Keratinocyte (primary cell): Measurements from ENCODE around the gene CD2AP. TPM values are rescaled to one million over a fixed set of nuclear protein-coding genes. Genes with fewer than 3 reads are reported as not detected.

Experiments
- DNase-seq: peaks from one replicate; pipeline ENCODE4 v3.0.0-alpha.2; 2011; ENCODE audit warnings: low read depth, missing footprints, low spot score
- FAIRE-seq: peaks from 2 replicates; lab custom pipeline; 2011; peaks lifted over from hg19 to GRCh38; lab: Jason Lieb, UNC
- H2AFZ ChIP-seq: 2 replicates; pipeline ENCODE4 v1.6.0; 2012; ENCODE audit warnings: low read length, control low read depth, inconsistent platforms; ENCODE audit not compliant: control insufficient read depth
- H3K27ac ChIP-seq: 2 replicates; pipeline ENCODE4 v1.5.1; 2011; ENCODE audit warnings: low read length; ENCODE audit not compliant: control insufficient read depth, insufficient read depth
- H3K27me3 ChIP-seq: 3 replicates; pipeline ENCODE4 v1.6.0; 2011; ENCODE audit warnings: low read length; ENCODE audit not compliant: control insufficient read depth, insufficient read depth; ENCODE audit errors: extremely low read depth
- H3K36me3 ChIP-seq, 2 experiments: 2 replicates in 1 of 2; 3 replicates in 1 of 2; pipeline ENCODE4 v1.5.1; 2011; ENCODE audit warnings: low read length in 2 of 2, mild to moderate bottlenecking in 1 of 2; ENCODE audit not compliant: control insufficient read depth in 2 of 2, insufficient read depth in 2 of 2; ENCODE audit errors: extremely low read depth in 1 of 2
- H3K4me1 ChIP-seq: 3 replicates; pipeline ENCODE4 v1.5.1; 2011; ENCODE audit warnings: low read length; ENCODE audit not compliant: control insufficient read depth, insufficient read depth; ENCODE audit errors: extremely low read depth
- H3K4me2 ChIP-seq: 3 replicates; pipeline ENCODE4 v1.6.0; 2011; ENCODE audit warnings: low read depth, low read length; ENCODE audit not compliant: control insufficient read depth, insufficient read depth; ENCODE audit errors: extremely low read depth
- H3K4me3 ChIP-seq, 3 experiments: fragments of 200-600 bp in 1 of 3; sonication (generic) in 1 of 3; 2 replicates in 2 of 3; 3 replicates in 1 of 3; pipeline ENCODE4 v1.5.1; 2011 to 2016; ENCODE audit warnings: low read length in 3 of 3, mild to moderate bottlenecking in 3 of 3, control low read depth in 2 of 3, inconsistent platforms in 1 of 3, low read depth in 1 of 3, mixed read lengths in 1 of 3, mixed run types in 1 of 3, moderate library complexity in 1 of 3; ENCODE audit not compliant: control insufficient read depth in 2 of 3, insufficient read depth in 2 of 3; ENCODE audit errors: extremely low read depth in 1 of 3
- H3K79me2 ChIP-seq: 2 replicates; pipeline ENCODE4 v1.6.0; 2012; ENCODE audit warnings: low read length; ENCODE audit not compliant: control insufficient read depth, insufficient read depth
- H3K9ac ChIP-seq: 3 replicates; pipeline ENCODE4 v1.6.0; 2011; ENCODE audit warnings: low read length; ENCODE audit not compliant: control insufficient read depth, insufficient read depth; ENCODE audit errors: extremely low read depth
- H3K9me1 ChIP-seq: 3 replicates; pipeline ENCODE4 v1.6.0; 2011; ENCODE audit warnings: low read length; ENCODE audit not compliant: control insufficient read depth, insufficient read depth; ENCODE audit errors: extremely low read depth
- H3K9me3 ChIP-seq: 2 replicates; pipeline ENCODE4 v1.5.1; 2012; ENCODE audit warnings: low read depth, low read length; ENCODE audit not compliant: control insufficient read depth
- H4K20me1 ChIP-seq: 3 replicates; pipeline ENCODE4 v1.6.0; 2011; ENCODE audit warnings: low read length; ENCODE audit not compliant: control insufficient read depth, insufficient read depth; ENCODE audit errors: extremely low read depth
- EZH2 ChIP-seq: IDR thresholded peaks from one replicate; pipeline ENCODE4 v1.6.1; 2012; ENCODE audit warnings: inconsistent platforms, mild to moderate bottlenecking, low read length, moderate library complexity
- dilution Hi-C: fragments of 300-500 bp; cut with MboI; formaldehyde crosslinking; loops from one replicate; pipeline ENCODE4 v1.7.0; 2020; ENCODE audit warnings: low sequenced_read_pairs; ENCODE audit not compliant: extremely low pct_ligation_motif_present
- polyA plus RNA-seq, 5 experiments: library from polyadenylated mRNA; depleted of rRNA in 3 of 5; stranded (reverse) in 3 of 5; stranded (forward) in 1 of 5; unstranded in 1 of 5; fragments of >200 nt; gene quantifications; 1 replicate in 1 of 5; 2 replicates in 3 of 5; 3 replicates in 1 of 5; pipeline versions ENCODE4 v1.2.1 to v1.2.3, GENCODE V29; 2011 to 2012; ENCODE audit warnings: missing spikeins in 2 of 5, low read depth in 1 of 5, low replicate concordance in 1 of 5
- TF ChIP-seq, protein P1 (sequence below), 3 experiments: IDR thresholded peaks in 1 of 3; conservative IDR thresholded peaks in 1 of 3; optimal IDR thresholded peaks in 1 of 3; 2 replicates in 2 of 3; 3 replicates in 1 of 3; pipeline versions ENCODE3 to v1.5.1; 2011; ENCODE audit warnings: low read length in 3 of 3, mild to moderate bottlenecking in 3 of 3, moderate library complexity in 2 of 3, control low read depth in 1 of 3, inconsistent platforms in 1 of 3; ENCODE audit not compliant: insufficient read depth in 2 of 3; ENCODE audit errors: extremely low read depth in 1 of 3

CD2AP gene
- polyA plus RNA-seq, 1 donor (not counting 4 experiments of a cell fraction or from before 2014, with no cell fraction given) = 23.9 TPM

DNA sequence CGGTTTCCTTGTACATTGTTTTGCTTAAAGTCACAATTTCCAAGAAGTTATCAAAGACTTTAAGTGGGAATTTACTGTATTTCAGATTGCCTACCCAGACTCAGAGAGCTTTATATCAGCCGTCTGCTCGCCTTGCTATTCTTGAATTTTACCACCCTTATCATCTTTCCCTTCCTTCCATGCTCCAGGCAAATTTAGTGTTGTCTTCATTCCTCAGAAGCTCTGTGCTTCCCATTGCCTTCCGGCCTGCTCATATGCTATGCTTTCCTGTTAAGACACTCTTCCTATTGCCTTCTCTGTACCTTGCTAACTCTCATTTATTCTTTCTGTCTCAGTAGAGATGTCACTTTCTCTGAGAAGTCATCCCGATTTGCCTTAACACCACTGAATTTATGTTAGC, 52.1 kb downstream of the CD2AP start:
- no peak overlapping the region for H2AFZ ChIP-seq
- H3K36me3 ChIP-seq = peaks cover 0 to 8% of the 10 kb centered on the region in 2 experiments
- DNase-seq (no peak), FAIRE-seq (no peak)
- H4K20me1 ChIP-seq = no peaks in the 10 kb centered on the region
- no peaks in the 10 kb centered on the region for H3K4me1 ChIP-seq
- TF ChIP-seq, protein P1, sequence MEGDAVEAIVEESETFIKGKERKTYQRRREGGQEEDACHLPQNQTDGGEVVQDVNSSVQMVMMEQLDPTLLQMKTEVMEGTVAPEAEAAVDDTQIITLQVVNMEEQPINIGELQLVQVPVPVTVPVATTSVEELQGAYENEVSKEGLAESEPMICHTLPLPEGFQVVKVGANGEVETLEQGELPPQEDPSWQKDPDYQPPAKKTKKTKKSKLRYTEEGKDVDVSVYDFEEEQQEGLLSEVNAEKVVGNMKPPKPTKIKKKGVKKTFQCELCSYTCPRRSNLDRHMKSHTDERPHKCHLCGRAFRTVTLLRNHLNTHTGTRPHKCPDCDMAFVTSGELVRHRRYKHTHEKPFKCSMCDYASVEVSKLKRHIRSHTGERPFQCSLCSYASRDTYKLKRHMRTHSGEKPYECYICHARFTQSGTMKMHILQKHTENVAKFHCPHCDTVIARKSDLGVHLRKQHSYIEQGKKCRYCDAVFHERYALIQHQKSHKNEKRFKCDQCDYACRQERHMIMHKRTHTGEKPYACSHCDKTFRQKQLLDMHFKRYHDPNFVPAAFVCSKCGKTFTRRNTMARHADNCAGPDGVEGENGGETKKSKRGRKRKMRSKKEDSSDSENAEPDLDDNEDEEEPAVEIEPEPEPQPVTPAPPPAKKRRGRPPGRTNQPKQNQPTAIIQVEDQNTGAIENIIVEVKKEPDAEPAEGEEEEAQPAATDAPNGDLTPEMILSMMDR (optimal IDR thresholded peaks at IDR 0.05 in 1 of 3, IDR thresholded peaks at IDR 0.05 in 1 of 3, conservative IDR thresholded peaks at IDR 0.05 in 1 of 3; ENCODE audit: extremely low read depth in 1 of 3, insufficient read depth in 2 of 3, low read length in 3 of 3) = no peak
- TF ChIP-seq EZH2 = no peak
- no peak overlapping the region for H3K27ac ChIP-seq
- no peaks in the 10 kb centered on the region for H3K9me1 ChIP-seq
- H3K9me3 ChIP-seq = no peaks in the 10 kb centered on the region
- dilution Hi-C loops = no loop called here
- no peak overlapping the region for H3K4me3 ChIP-seq
- H3K9ac ChIP-seq = no peak overlapping the region
- H3K79me2 ChIP-seq = peaks cover 54% of the 10 kb centered on the region
- H3K4me2 ChIP-seq = no peak overlapping the region
- H3K27me3 ChIP-seq = no peaks in the 10 kb centered on the region

DNA sequence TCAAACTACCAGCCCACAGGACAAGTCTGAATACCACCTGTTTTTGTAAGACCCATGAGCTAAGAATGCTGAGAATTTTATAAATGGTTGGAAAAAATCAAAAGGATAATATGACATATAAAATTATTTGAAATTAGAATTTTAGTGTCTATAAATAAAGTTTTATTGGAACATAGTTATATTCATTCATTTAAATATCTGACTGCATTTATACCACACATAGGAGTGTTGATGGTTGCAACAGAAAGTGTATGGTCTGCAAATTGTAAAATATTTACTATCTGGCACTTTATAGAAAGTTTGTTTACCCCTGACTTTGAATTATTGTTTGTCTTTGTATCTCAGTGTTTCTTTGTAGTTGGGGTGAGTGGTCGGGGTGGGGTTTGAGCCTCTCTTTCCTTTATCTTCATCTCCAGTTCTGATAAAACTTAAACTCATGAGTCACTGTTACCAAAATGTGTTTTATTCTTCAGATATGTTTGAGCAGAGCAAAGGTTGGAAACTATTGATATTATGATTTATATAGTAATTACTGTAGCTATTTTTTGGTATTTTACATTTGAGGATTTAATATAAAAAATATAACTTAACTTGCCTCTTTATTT, 55.5 kb downstream of the CD2AP start:
- no peaks in the 10 kb centered on the region for H3K27me3 ChIP-seq
- H3K9ac ChIP-seq = no peak overlapping the region
- DNase-seq = no peak
- H4K20me1 ChIP-seq = no peaks in the 10 kb centered on the region
- peaks cover 0 to 11% of the 10 kb centered on the region in 2 experiments for H3K36me3 ChIP-seq
- no peak overlapping the region for H2AFZ ChIP-seq
- dilution Hi-C loops = no loop called here
- no peak overlapping the region for H3K27ac ChIP-seq
- no peak overlapping the region for H3K4me2 ChIP-seq
- no peaks in the 10 kb centered on the region for H3K9me1 ChIP-seq
- no peaks in the 10 kb centered on the region for H3K9me3 ChIP-seq
- no peaks in the 10 kb centered on the region for H3K4me1 ChIP-seq
- H3K79me2 ChIP-seq = peaks cover 39% of the 10 kb centered on the region
- no peak for FAIRE-seq
- H3K4me3 ChIP-seq = no peak overlapping the region
- no peak for TF ChIP-seq EZH2
- TF ChIP-seq, protein P1 (optimal IDR thresholded peaks at IDR 0.05 in 1 of 3, IDR thresholded peaks at IDR 0.05 in 1 of 3, conservative IDR thresholded peaks at IDR 0.05 in 1 of 3; ENCODE audit: extremely low read depth in 1 of 3, insufficient read depth in 2 of 3, low read length in 3 of 3) = no peak
